ENCODE results near the gene CERK. TPM values are rescaled to one million over a fixed set of nuclear protein-coding genes. Genes with fewer than 3 reads are reported as not detected.

The CERK gene
- total and polyA plus RNA-seq, 2 of the 8 experiments (the other 6 are each of a cell fraction or from before 2014, with no cell fraction given), result 26.6 to 59.0 TPM

DNA sequence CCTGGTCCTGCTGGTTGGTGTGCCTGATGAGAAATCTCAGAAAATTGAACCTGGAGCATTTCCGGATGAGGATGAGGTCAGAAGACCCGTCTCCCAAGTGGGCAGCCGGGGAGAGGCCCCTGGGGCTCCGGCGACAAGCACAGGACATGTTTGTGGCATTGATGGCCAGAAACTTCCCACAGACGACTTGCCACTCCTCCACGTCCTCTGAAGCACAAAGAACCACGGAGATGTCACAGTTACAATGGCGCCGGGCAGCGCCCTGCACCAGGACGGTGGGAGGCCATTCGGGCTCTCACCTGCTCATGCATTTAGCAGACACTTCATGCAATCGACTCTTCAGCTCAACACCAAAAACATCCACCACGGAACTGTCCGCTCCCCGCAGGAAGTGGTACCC, 46.5 kb downstream of the CERK start:
- Histone ChIP-seq H3K79me1 (ENCODE audit: low read depth, low read length) (no peaks in the 10 kb centered on the region), H4K8ac (ENCODE audit: extremely low read depth, insufficient read depth, low read length) (no peak overlapping the region), H4K20me1 (replicated peaks in 1 of 2; ENCODE audit: control insufficient read depth in 1 of 2, insufficient read depth in 2 of 2, low read length in 2 of 2) (peaks cover 2 to 5% of the 10 kb centered on the region in 2 experiments), H3K14ac (ENCODE audit: insufficient read length) (no peak overlapping the region), H2BK5ac (ENCODE audit: low read depth, low read length) (no peak overlapping the region), H2BK12ac (ENCODE audit: low read depth, low read length) (no peak overlapping the region), H4K5ac (ENCODE audit: insufficient read length, low read depth, low read length) (no peak overlapping the region), H3K4me2 (ENCODE audit: insufficient read depth in 1 of 2, low read depth in 2 of 2, low read length in 2 of 2) (no peak overlapping the region), H3K79me2 (ENCODE audit: control insufficient read depth in 1 of 2, insufficient read depth in 2 of 2, low read length in 2 of 2) (no peaks in the 10 kb centered on the region), H2AFZ (ENCODE audit: low read length) (no peak overlapping the region), H3K4me1 (replicated peaks in 1 of 4; ENCODE audit: control insufficient read depth in 3 of 4, insufficient read depth in 4 of 4, low read length in 3 of 4) (no peaks in the 10 kb centered on the region; a peak in 1 of 7 replicates), H2BK20ac (ENCODE audit: low read length) (no peak overlapping the region), H3K36me3 (ENCODE audit: control insufficient read depth in 2 of 4, insufficient read depth in 4 of 4, low read length in 3 of 4) (peaks cover 14 to 57% (median 28%) of the 10 kb centered on the region in 4 experiments; a peak in 6 of 8 replicates), H3K56ac (replicated peaks; ENCODE audit: insufficient read length, low read depth, low read length) (no peak overlapping the region), H2BK120ac (replicated peaks; ENCODE audit: low read depth, low read length) (no peak overlapping the region), H2AK5ac (ENCODE audit: low read depth, low read length) (no peak overlapping the region), H4K91ac (replicated peaks; ENCODE audit: insufficient read length, low read length) (no peak overlapping the region), H3K4me3 (ENCODE audit: extremely low read depth in 1 of 4, insufficient read depth in 2 of 4, low read depth in 3 of 4, low read length in 4 of 4) (no peak overlapping the region), H3K23ac (ENCODE audit: insufficient read length) (no peak overlapping the region), H3K9me3 (ENCODE audit: insufficient read depth in 2 of 2, low read depth in 1 of 2, low read length in 1 of 2) (no peaks in the 10 kb centered on the region), H3K9ac (replicated peaks in 1 of 4; ENCODE audit: extremely low read depth in 1 of 4, low read depth in 3 of 4, low read length in 3 of 4) (no peak overlapping the region), H3K23me2 (ENCODE audit: low read depth, low read length) (no peaks in the 10 kb centered on the region), H3K4ac (replicated peaks; ENCODE audit: insufficient read length, low read depth, low read length) (no peak overlapping the region), H3K27ac (ENCODE audit: low read depth, low read length) (no peak overlapping the region), H3K27me3 (replicated peaks in 1 of 4; ENCODE audit: control insufficient read depth in 3 of 4, extremely low read depth in 1 of 4, insufficient read depth in 3 of 4, low read length in 3 of 4) (no peaks in the 10 kb centered on the region), H2BK15ac (ENCODE audit: low read length) (no peak overlapping the region), H3K18ac (ENCODE audit: extremely low read depth, low read length) (no peak overlapping the region)
- no peak for DNase-seq (ENCODE audit: low read depth in 1 of 2, low spot score in 2 of 2)
- POLR2A ChIA-PET (ENCODE audit: partially characterized antibody), result no interaction called here
- WGBS, 2 experiments (ENCODE audit: extremely low coverage in 1 of 2, insufficient coverage in 1 of 2, insufficient read length in 1 of 2, insufficient replicate concordance in 2 of 2, low coverage in 1 of 2, low lambda C conversion rate in 2 of 2, missing lambda C conversion rate in 1 of 2), result 93% methylated on average over 17 of the region's 17 CpGs; no CpG with 5 or more reads in 1 of the 2 experiments
- no peak for FAIRE-seq
- CTCF ChIA-PET (ENCODE audit: partially characterized antibody), result interaction anchor here (1.6 kb wide), 1 partner anchor 10 kb away, joined by 8 read pairs; no protein-coding TSS in a partner anchor
- TF ChIP-seq YY1 (IDR thresholded peaks at IDR 0.05; ENCODE audit: low read depth, low read length) (no peak), JUN (IDR thresholded peaks at IDR 0.05; ENCODE audit: low read depth, low read length) (no peak), NANOG (IDR thresholded peaks at IDR 0.05; ENCODE audit: insufficient read depth, low read depth, low read length, poor library complexity, severe bottlenecking) (no peak), CHD2 (IDR thresholded peaks at IDR 0.05; ENCODE audit: low read length) (no peak), TAF1 (IDR thresholded peaks at IDR 0.05; ENCODE audit: low read depth, low read length) (no peak)
- TF ChIP-seq, protein P1, sequence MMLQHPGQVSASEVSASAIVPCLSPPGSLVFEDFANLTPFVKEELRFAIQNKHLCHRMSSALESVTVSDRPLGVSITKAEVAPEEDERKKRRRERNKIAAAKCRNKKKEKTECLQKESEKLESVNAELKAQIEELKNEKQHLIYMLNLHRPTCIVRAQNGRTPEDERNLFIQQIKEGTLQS (IDR thresholded peaks at IDR 0.05; ENCODE audit: insufficient read depth, low read depth, low read length), result no peak

Data from H1 (cell line).